Hepatocyte (in vitro differentiated cells): Measurements from ENCODE around the gene AKAP3. TPM values are rescaled to one million over a fixed set of nuclear protein-coding genes. Genes with fewer than 3 reads are reported as not detected.

Experiments used
- DNase-seq: peaks from one replicate; pipeline ENCODE4 v3.0.0-alpha.2; 2016; ENCODE audit warnings: low spot score
- H2AFZ ChIP-seq: fragments of 200-600 bp; sonication (generic); 2 replicates; pipeline ENCODE4 v1.6.0; 2016; ENCODE audit warnings: antibody characterized with exemption, mild to moderate bottlenecking
- H3K27ac ChIP-seq: fragments of 200-600 bp; sonication (generic); 2 replicates; pipeline ENCODE4 v1.5.1; 2016; ENCODE audit warnings: mild to moderate bottlenecking
- H3K27me3 ChIP-seq: fragments of 200-600 bp; sonication (generic); 2 replicates; pipeline ENCODE4 v1.6.1; 2016
- H3K36me3 ChIP-seq: fragments of 200-600 bp; sonication (generic); replicated peaks from 2 replicates; pipeline ENCODE4 v1.5.1; 2016; ENCODE audit warnings: low read depth; ENCODE audit not compliant: insufficient read depth
- H3K4me1 ChIP-seq: fragments of 200-600 bp; sonication (generic); 2 replicates; pipeline ENCODE4 v1.5.1; 2016; ENCODE audit warnings: mild to moderate bottlenecking, moderate library complexity; ENCODE audit not compliant: insufficient read depth
- H3K4me2 ChIP-seq: fragments of 200-600 bp; sonication (generic); 2 replicates; pipeline ENCODE4 v1.6.0; 2016
- H3K4me3 ChIP-seq: fragments of 200-600 bp; sonication (generic); 2 replicates; pipeline ENCODE4 v1.5.1; 2016; ENCODE audit warnings: mild to moderate bottlenecking
- H3K79me2 ChIP-seq: fragments of 200-600 bp; sonication (generic); 2 replicates; pipeline ENCODE4 v1.6.0; 2017; ENCODE audit warnings: mild to moderate bottlenecking
- H3K9me2 ChIP-seq: fragments of 200-600 bp; sonication (generic); replicated peaks from 2 replicates; pipeline ENCODE4 v1.6.0; 2017; ENCODE audit warnings: mild to moderate bottlenecking; ENCODE audit not compliant: insufficient read depth
- H3K9me3 ChIP-seq: fragments of 200-600 bp; sonication (generic); 2 replicates; pipeline ENCODE4 v1.5.1; 2016; ENCODE audit warnings: low read depth, mild to moderate bottlenecking
- H4K20me1 ChIP-seq: fragments of 200-600 bp; sonication (generic); 2 replicates; pipeline ENCODE4 v1.6.0; 2016; ENCODE audit warnings: mild to moderate bottlenecking; ENCODE audit not compliant: insufficient read depth, poor library complexity, severe bottlenecking
- EZH2 ChIP-seq: fragments of 200-600 bp; sonication (generic); IDR thresholded peaks from 2 replicates; pipeline ENCODE4 v1.6.1; 2016; ENCODE audit warnings: antibody characterized with exemption, mild to moderate bottlenecking, borderline replicate concordance
- EZH2phosphoT487 ChIP-seq: fragments of 200-600 bp; sonication (generic); IDR thresholded peaks from one replicate; pipeline ENCODE4 v1.6.1; 2018; ENCODE audit warnings: antibody characterized with exemption, mild to moderate bottlenecking, low read depth, moderate library complexity; ENCODE audit not compliant: unreplicated experiment, severe bottlenecking
- WGBS: methylation state at CpG from one replicate; pipeline ENCODE4 v1.1.6; 2016; ENCODE audit warnings: low lambda C conversion rate; ENCODE audit errors: missing lambda C conversion rate; 5-methylcytosine and 5-hydroxymethylcytosine counted together
- polyA plus RNA-seq: library from polyadenylated mRNA; unstranded; fragments of >200 nt; fragmentation: Nextera tagmentation; extraction: Ambion mirVana; gene quantifications from 2 replicates; pipeline ENCODE4 v1.2.1, GENCODE V29; 2016
- total RNA-seq: library from RNA; depleted of rRNA; stranded (reverse); fragments of >200 nt; gene quantifications from 2 replicates; pipeline ENCODE4 v1.2.3, GENCODE V29; 2014
- TF ChIP-seq, protein P1 (sequence below): fragments of 200-600 bp; sonication (generic); IDR thresholded peaks from 2 replicates; pipeline ENCODE4 v1.5.1; 2016; ENCODE audit warnings: antibody characterized with exemption, mild to moderate bottlenecking; ENCODE audit not compliant: poor library complexity

Gene AKAP3
- total and polyA plus RNA-seq, 2 experiments from 2014 or later: 1.3 to 3.5 TPM

DNA sequence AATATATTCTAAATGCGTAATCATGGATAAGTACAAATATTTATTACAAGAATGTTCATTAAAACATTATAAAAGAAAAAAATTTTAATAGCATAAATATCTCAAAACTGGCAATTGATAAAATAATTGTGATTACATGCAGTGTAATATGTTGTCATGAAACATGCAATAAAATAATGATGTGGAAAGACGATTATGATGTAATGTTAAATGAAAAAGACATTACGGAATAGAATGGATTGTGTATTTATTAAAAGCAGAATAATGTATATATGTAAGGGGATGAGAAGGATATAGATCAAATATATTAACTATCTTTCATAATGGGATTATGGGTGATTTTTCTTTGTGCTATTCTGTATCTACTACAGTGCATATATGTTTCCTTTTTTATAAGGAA lies 32.9 kb upstream of the AKAP3 start:
- Histone ChIP-seq H3K4me3 (no peak overlapping the region), H3K27ac (no peak overlapping the region), H3K9me2 (no peaks in the 10 kb centered on the region), H4K20me1 (no peaks in the 10 kb centered on the region), H3K27me3 (no peaks in the 10 kb centered on the region), H3K9me3 (no peaks in the 10 kb centered on the region), H3K36me3 (no peaks in the 10 kb centered on the region), H3K4me2 (no peak overlapping the region), H3K4me1 (peaks cover 7% of the 10 kb centered on the region), H2AFZ (no peak overlapping the region), H3K79me2 (no peaks in the 10 kb centered on the region)
- TF ChIP-seq EZH2phosphoT487 (no peak), EZH2 (no peak)
- TF ChIP-seq, protein P1, sequence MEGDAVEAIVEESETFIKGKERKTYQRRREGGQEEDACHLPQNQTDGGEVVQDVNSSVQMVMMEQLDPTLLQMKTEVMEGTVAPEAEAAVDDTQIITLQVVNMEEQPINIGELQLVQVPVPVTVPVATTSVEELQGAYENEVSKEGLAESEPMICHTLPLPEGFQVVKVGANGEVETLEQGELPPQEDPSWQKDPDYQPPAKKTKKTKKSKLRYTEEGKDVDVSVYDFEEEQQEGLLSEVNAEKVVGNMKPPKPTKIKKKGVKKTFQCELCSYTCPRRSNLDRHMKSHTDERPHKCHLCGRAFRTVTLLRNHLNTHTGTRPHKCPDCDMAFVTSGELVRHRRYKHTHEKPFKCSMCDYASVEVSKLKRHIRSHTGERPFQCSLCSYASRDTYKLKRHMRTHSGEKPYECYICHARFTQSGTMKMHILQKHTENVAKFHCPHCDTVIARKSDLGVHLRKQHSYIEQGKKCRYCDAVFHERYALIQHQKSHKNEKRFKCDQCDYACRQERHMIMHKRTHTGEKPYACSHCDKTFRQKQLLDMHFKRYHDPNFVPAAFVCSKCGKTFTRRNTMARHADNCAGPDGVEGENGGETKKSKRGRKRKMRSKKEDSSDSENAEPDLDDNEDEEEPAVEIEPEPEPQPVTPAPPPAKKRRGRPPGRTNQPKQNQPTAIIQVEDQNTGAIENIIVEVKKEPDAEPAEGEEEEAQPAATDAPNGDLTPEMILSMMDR: no peak
- WGBS: 98% methylated on average over 3 of the region's 3 CpGs
- no peak for DNase-seq

DNA sequence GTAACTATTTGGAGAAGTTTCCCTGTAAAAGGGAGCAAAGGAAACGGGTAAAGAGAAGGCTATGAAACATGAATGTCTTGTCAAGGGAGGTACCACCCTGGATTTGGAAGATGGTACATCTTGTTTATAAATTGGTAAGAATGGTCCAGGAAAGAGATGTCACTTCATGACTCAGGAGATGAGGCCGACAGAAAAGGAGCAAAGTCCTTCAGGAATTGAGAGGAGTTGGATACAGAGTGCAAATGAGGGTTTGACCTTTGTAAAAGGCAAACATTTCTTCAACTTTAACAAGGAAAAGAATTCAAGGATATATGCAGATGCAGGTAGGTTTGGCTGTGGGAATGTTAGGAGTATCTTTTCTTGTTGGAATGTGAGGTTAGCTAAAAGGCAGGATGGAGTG lies 30.9 kb upstream of the AKAP3 start:
- no peak for DNase-seq
- 69% methylated on average over 2 of the region's 2 CpGs for WGBS

DNA sequence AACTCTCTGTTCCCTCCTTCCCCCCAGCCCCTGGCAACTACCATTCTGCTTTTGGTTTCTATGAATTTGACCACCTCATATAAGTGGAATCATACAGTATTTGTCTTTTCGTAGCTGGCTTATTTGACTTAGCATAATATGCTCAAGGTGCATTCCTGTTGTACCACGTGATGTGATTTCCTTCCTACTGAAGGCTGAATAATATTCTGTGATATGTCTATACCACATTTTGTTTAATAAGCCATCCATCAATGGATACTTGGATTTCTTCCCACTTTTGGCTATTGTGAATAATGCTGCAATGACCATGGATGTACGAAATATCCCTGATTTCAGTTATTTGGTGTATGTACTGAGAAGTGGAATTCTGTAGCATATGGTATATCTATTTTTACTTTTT lies 16.4 kb upstream of the AKAP3 start:
- H4K20me1 ChIP-seq: no peaks in the 10 kb centered on the region
- H3K79me2 ChIP-seq: no peaks in the 10 kb centered on the region
- H2AFZ ChIP-seq: no peak overlapping the region
- H3K4me1 ChIP-seq: no peaks in the 10 kb centered on the region
- no peaks in the 10 kb centered on the region for H3K27me3 ChIP-seq
- TF ChIP-seq, protein P1: no peak
- TF ChIP-seq EZH2 (no peak), EZH2phosphoT487 (no peak)
- no peak for DNase-seq
- H3K9me2 ChIP-seq: no peaks in the 10 kb centered on the region
- 97% methylated on average over 3 of the region's 3 CpGs for WGBS
- H3K4me3 ChIP-seq: no peak overlapping the region
- H3K27ac ChIP-seq: no peak overlapping the region
- H3K9me3 ChIP-seq: no peaks in the 10 kb centered on the region
- no peaks in the 10 kb centered on the region for H3K36me3 ChIP-seq
- H3K4me2 ChIP-seq: no peak overlapping the region

More for the DNA sequence above, 30.9 kb upstream of the AKAP3 start:
- TF ChIP-seq, protein P1: no peak
- no peak for TF ChIP-seq EZH2
- no peak for TF ChIP-seq EZH2phosphoT487
- Histone ChIP-seq H3K4me2 (no peak overlapping the region), H3K36me3 (no peaks in the 10 kb centered on the region), H3K27me3 (no peaks in the 10 kb centered on the region), H2AFZ (no peak overlapping the region), H3K9me3 (no peaks in the 10 kb centered on the region), H3K27ac (no peak overlapping the region), H3K9me2 (no peaks in the 10 kb centered on the region), H4K20me1 (no peaks in the 10 kb centered on the region), H3K4me1 (peaks cover 7% of the 10 kb centered on the region), H3K4me3 (no peak overlapping the region), H3K79me2 (no peaks in the 10 kb centered on the region)

DNA sequence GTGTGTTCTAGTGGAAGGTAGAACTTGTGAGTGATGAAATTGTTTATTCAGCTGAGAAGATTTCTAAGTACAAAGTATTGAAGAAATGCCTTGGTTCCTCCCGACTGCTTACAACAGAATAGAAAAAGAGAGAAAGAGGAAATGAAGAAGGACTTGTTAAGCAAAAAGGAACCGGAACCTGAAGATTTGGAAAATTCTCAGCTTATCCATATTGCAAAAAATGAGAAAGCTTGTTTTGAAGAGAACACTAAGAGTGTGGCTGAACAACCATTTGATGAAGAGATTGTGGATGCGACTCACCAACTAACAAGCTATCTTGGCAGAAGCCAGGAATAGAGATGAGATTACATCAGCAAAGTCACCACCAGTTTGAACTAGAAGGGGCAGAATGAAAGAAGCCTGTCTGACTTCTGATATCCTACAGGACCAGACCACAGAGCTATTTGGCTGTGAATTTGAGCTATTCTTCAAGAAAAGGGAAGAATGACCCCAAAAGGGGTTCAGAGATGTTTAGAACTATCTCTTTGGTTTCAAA lies 15.2 kb upstream of the AKAP3 start:
- H3K4me2 ChIP-seq: no peak overlapping the region
- TF ChIP-seq EZH2phosphoT487 (no peak), EZH2 (no peak)
- TF ChIP-seq, protein P1: no peak

More for the DNA sequence above, 15.2 kb upstream of the AKAP3 start:
- Histone ChIP-seq H3K9me2 (no peaks in the 10 kb centered on the region), H2AFZ (no peak overlapping the region), H3K79me2 (no peaks in the 10 kb centered on the region), H3K27ac (no peak overlapping the region), H4K20me1 (no peaks in the 10 kb centered on the region), H3K27me3 (no peaks in the 10 kb centered on the region), H3K9me3 (no peaks in the 10 kb centered on the region), H3K36me3 (no peaks in the 10 kb centered on the region), H3K4me1 (no peaks in the 10 kb centered on the region), H3K4me3 (no peak overlapping the region)
- WGBS: 57% methylated on average over 3 of the region's 3 CpGs
- no peak for DNase-seq
